ENCODE measurements around the gene SULT1A3. TPM values are rescaled to one million over a fixed set of nuclear protein-coding genes. Genes with fewer than 3 reads are reported as not detected.
"Not testable (repeated sequence)": the region's sequence is repeated elsewhere in the genome, so short reads cannot be mapped to it uniquely, and the experiment has no call there.

The SULT1A3 gene
- total RNA-seq, 2 donors from 2014 or later = 14.5 to 22.1 TPM

- WGBS, 2 experiments (ENCODE audit: insufficient coverage in 1 of 2, insufficient read length in 1 of 2) = 90 to 94% methylated on average over 6 to 7 of the region's 11 CpGs
- Histone ChIP-seq H3K4me3 (ENCODE audit: low read length) (no peak overlapping the region), H3K9ac (ENCODE audit: extremely low read depth, low read length, poor library complexity, severe bottlenecking) (no peak overlapping the region), H3K4me1 (ENCODE audit: control insufficient read depth, insufficient read depth, low read length) (no peaks in the 10 kb centered on the region), H3K36me3 (ENCODE audit: control insufficient read depth, insufficient read depth, low read length) (no peaks in the 10 kb centered on the region), H3K9me3 (ENCODE audit: control insufficient read depth, low read length) (no peaks in the 10 kb centered on the region), H3K27ac (ENCODE audit: low read depth, low read length) (no peak overlapping the region), H3K27me3 (ENCODE audit: control insufficient read depth, insufficient read depth, low read length, poor library complexity, severe bottlenecking) (no peaks in the 10 kb centered on the region)
- Mint-ChIP-seq H3K36me3 (ENCODE audit: low read depth) (peaks cover 3% of the 10 kb centered on the region), H3K9me3 (peaks cover 14% of the 10 kb centered on the region), H3K27me3 (ENCODE audit: insufficient read depth) (peaks cover 14% of the 10 kb centered on the region), H3K4me1 (no peaks in the 10 kb centered on the region), H3K27ac (no peak overlapping the region), H3K4me3 (no peak overlapping the region)
- TF ChIP-seq CTCF (conservative IDR thresholded peaks at IDR 0.05) = no peak
- no peak for DNase-seq
Measured at GRCh38 chr16:30166202-30166902, 32.7 kb upstream of the SULT1A3 start.

- not testable (repeated sequence) for H3K9me3 ChIP-seq (ENCODE audit: control insufficient read depth, low read length); H3K36me3 Mint-ChIP-seq (ENCODE audit: low read depth); H3K27me3 ChIP-seq (ENCODE audit: control insufficient read depth, insufficient read depth, low read length, poor library complexity, severe bottlenecking); H3K4me3 Mint-ChIP-seq; H3K4me1 Mint-ChIP-seq; H3K4me3 ChIP-seq (ENCODE audit: low read length); DNase-seq; H3K27ac ChIP-seq (ENCODE audit: low read depth, low read length); H3K36me3 ChIP-seq (ENCODE audit: control insufficient read depth, insufficient read depth, low read length); H3K4me1 ChIP-seq (ENCODE audit: control insufficient read depth, insufficient read depth, low read length); H3K27ac Mint-ChIP-seq; H3K9ac ChIP-seq (ENCODE audit: extremely low read depth, low read length, poor library complexity, severe bottlenecking)
- peaks cover 14% of the 10 kb centered on the region for H3K27me3 Mint-ChIP-seq (ENCODE audit: insufficient read depth)
- H3K9me3 Mint-ChIP-seq = peaks cover 14% of the 10 kb centered on the region
- WGBS, 2 experiments (ENCODE audit: insufficient coverage in 1 of 2, insufficient read length in 1 of 2) = 86% methylated on average over 9 of the region's 29 CpGs; no CpG with 5 or more reads in 1 of the 2 experiments
Measured at GRCh38 chr16:30168746-30169145, 30.3 kb upstream of the SULT1A3 start.

- H3K9ac ChIP-seq (ENCODE audit: extremely low read depth, low read length, poor library complexity, severe bottlenecking); H3K36me3 ChIP-seq (ENCODE audit: control insufficient read depth, insufficient read depth, low read length); H3K4me3 Mint-ChIP-seq; H3K4me1 ChIP-seq (ENCODE audit: control insufficient read depth, insufficient read depth, low read length); H3K36me3 Mint-ChIP-seq (ENCODE audit: low read depth); H3K4me1 Mint-ChIP-seq; DNase-seq; H3K27ac ChIP-seq (ENCODE audit: low read depth, low read length); H3K27me3 ChIP-seq (ENCODE audit: control insufficient read depth, insufficient read depth, low read length, poor library complexity, severe bottlenecking); H3K9me3 ChIP-seq (ENCODE audit: control insufficient read depth, low read length); H3K4me3 ChIP-seq (ENCODE audit: low read length); H3K27ac Mint-ChIP-seq: not testable (repeated sequence)
- 90% methylated on average over 2 of the region's 38 CpGs; no CpG with 5 or more reads in 1 of the 2 experiments for WGBS, 2 experiments (ENCODE audit: insufficient coverage in 1 of 2, insufficient read length in 1 of 2)
- Mint-ChIP-seq H3K9me3 (peaks cover 14% of the 10 kb centered on the region), H3K27me3 (ENCODE audit: insufficient read depth) (peaks cover 14% of the 10 kb centered on the region)
Measured at GRCh38 chr16:30169416-30169815, 29.6 kb upstream of the SULT1A3 start.

GRCh38 chr16:30170145-30170544 is 28.9 kb upstream of the SULT1A3 start:
- H3K36me3 ChIP-seq (ENCODE audit: control insufficient read depth, insufficient read depth, low read length); DNase-seq; H3K4me3 ChIP-seq (ENCODE audit: low read length); H3K4me1 Mint-ChIP-seq; H3K36me3 Mint-ChIP-seq (ENCODE audit: low read depth); H3K4me1 ChIP-seq (ENCODE audit: control insufficient read depth, insufficient read depth, low read length); H3K27ac Mint-ChIP-seq; H3K27ac ChIP-seq (ENCODE audit: low read depth, low read length); H3K9ac ChIP-seq (ENCODE audit: extremely low read depth, low read length, poor library complexity, severe bottlenecking); H3K9me3 ChIP-seq (ENCODE audit: control insufficient read depth, low read length); H3K27me3 ChIP-seq (ENCODE audit: control insufficient read depth, insufficient read depth, low read length, poor library complexity, severe bottlenecking); H3K4me3 Mint-ChIP-seq: not testable (repeated sequence)
- Mint-ChIP-seq H3K27me3 (ENCODE audit: insufficient read depth) (peaks cover 12% of the 10 kb centered on the region), H3K9me3 (peaks cover 14% of the 10 kb centered on the region)
- 92% methylated on average over 5 of the region's 31 CpGs; no CpG with 5 or more reads in 1 of the 2 experiments for WGBS, 2 experiments (ENCODE audit: insufficient coverage in 1 of 2, insufficient read length in 1 of 2)

Data from endodermal cell (in vitro differentiated cells).